Stomach (tissue), 4 donors: Measurements from ENCODE around the gene C4orf46.
A peak's percentile ranks its signal among the peaks of the same experiment; 100 is the strongest.

ENCODE experiments used
- EP300 ChIP-seq: sonication (generic); formaldehyde crosslinking; IDR thresholded peaks from one replicate; pipeline ENCODE4 v1.6.1; 2017; ENCODE audit warnings: antibody characterized with exemption
- POLR2A ChIP-seq, 4 donors: fragments of 450-650 bp; IDR thresholded peaks; one replicate each; pipeline ENCODE4 v1.6.1; 2016; ENCODE audit warnings: antibody characterized with exemption in 4 of 4, control low read depth in 2 of 4, mild to moderate bottlenecking in 1 of 4, moderate library complexity in 1 of 4
- POLR2AphosphoS5 ChIP-seq, 3 donors: sonication (generic); formaldehyde crosslinking; IDR thresholded peaks; one replicate each; pipeline ENCODE4 v1.6.1; 2016; ENCODE audit warnings: antibody characterized with exemption in 3 of 3
- TF ChIP-seq, protein P1 (sequence below), 7 experiments: fragments of 450-650 bp in 4 of 7; fragments of 200-600 bp in 3 of 7; sonication (generic) in 3 of 7; IDR thresholded peaks; one replicate each; pipeline ENCODE4 v1.5.1; 2016 to 2019; ENCODE audit warnings: antibody characterized with exemption in 7 of 7, control low read depth in 2 of 7, mild to moderate bottlenecking in 1 of 7

DNA sequence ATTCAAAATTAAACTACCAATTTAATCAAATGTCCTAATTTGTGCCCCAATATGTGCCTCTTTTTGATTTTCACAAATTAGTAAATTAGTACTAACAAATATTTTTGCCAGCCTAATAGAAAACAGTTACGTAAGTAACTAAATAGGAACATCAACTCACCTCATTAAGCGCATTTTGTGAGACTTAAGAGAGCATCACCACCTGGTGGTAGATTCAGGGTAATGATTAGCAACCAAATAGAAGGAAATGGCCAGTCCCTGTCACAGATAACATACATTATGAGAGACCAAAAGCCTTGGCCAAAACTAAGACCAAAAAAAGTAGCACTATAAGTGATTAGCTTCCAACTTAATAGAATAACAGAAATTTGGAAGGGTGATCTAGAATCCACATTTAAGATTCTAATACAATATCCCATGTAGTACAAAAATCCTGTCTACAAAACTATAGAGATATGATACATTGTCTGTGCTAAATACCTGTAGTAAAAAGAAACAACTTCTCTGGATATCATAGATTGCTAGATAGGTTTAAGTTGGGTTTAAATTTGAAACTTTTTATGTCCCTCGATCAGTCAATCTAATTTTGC, 46.7 kb downstream of the C4orf46 start:
- TF ChIP-seq, protein P1, sequence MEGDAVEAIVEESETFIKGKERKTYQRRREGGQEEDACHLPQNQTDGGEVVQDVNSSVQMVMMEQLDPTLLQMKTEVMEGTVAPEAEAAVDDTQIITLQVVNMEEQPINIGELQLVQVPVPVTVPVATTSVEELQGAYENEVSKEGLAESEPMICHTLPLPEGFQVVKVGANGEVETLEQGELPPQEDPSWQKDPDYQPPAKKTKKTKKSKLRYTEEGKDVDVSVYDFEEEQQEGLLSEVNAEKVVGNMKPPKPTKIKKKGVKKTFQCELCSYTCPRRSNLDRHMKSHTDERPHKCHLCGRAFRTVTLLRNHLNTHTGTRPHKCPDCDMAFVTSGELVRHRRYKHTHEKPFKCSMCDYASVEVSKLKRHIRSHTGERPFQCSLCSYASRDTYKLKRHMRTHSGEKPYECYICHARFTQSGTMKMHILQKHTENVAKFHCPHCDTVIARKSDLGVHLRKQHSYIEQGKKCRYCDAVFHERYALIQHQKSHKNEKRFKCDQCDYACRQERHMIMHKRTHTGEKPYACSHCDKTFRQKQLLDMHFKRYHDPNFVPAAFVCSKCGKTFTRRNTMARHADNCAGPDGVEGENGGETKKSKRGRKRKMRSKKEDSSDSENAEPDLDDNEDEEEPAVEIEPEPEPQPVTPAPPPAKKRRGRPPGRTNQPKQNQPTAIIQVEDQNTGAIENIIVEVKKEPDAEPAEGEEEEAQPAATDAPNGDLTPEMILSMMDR (IDR thresholded peaks at IDR 0.05) = peak in 5 of 7 experiments; percentile 13 to 67 (median 52)
- no peak for TF ChIP-seq POLR2A (IDR thresholded peaks at IDR 0.05)
- no peak for TF ChIP-seq EP300
- TF ChIP-seq POLR2AphosphoS5 (IDR thresholded peaks at IDR 0.05) = no peak
